GM21786 (cell line): ENCODE measurements around the gene PER1.
A peak's percentile ranks its signal among the peaks of the same experiment; 100 is the strongest.

Experiments
- ATAC-seq: cut with Tn5 transposase; IDR thresholded peaks from one replicate; pipeline ENCODE4 v1.9.1; 2021; ENCODE audit not compliant: unreplicated experiment

PER1 gene

GRCh38 chr17:8153525-8153956, 1.3 kb upstream of the PER1 start:
- ATAC-seq: no peak

GRCh38 chr17:8153031-8153451, 837 bp upstream of the PER1 start:
- ATAC-seq: no peak

GRCh38 chr17:8151641-8152111, 528 bp downstream of the PER1 start:
- ATAC-seq: no peak

- ATAC-seq: peak; percentile 35
Measured at GRCh38 chr17:8151120-8151640, 1.0 kb downstream of the PER1 start.

- ATAC-seq: no peak
Measured at GRCh38 chr17:8150194-8151119, 1.7 kb downstream of the PER1 start.

GRCh38 chr17:8149419-8150193, 2.6 kb downstream of the PER1 start:
- no peak for ATAC-seq

GRCh38 chr17:8148560-8148959, 3.6 kb downstream of the PER1 start:
- ATAC-seq: no peak

- no peak for ATAC-seq
Measured at GRCh38 chr17:8147805-8148404, 4.3 kb downstream of the PER1 start.

- no peak for ATAC-seq
Measured at GRCh38 chr17:8147141-8147804, 4.9 kb downstream of the PER1 start.

GRCh38 chr17:8146381-8147140, 5.6 kb downstream of the PER1 start:
- no peak for ATAC-seq

GRCh38 chr17:8145811-8146210, 6.4 kb downstream of the PER1 start:
- no peak for ATAC-seq

- no peak for ATAC-seq
Measured at GRCh38 chr17:8144401-8145231, 7.6 kb downstream of the PER1 start.

GRCh38 chr17:8143581-8144400, 8.4 kb downstream of the PER1 start:
- ATAC-seq: no peak

GRCh38 chr17:8142887-8143580, 9.2 kb downstream of the PER1 start:
- no peak for ATAC-seq

- ATAC-seq: no peak
Measured at GRCh38 chr17:8142158-8142886, 9.9 kb downstream of the PER1 start.

GRCh38 chr17:8141741-8142140, 10.5 kb downstream of the PER1 start:
- ATAC-seq: no peak

- no peak for ATAC-seq
Measured at GRCh38 chr17:8141045-8141444, 11.2 kb downstream of the PER1 start.
